Forelimb muscle (tissue), 1 donor: Measurements from ENCODE around the gene P2RY14. TPM values are rescaled to one million over a fixed set of nuclear protein-coding genes. Genes with fewer than 3 reads are reported as not detected.

Source experiments
- DNase-seq: peaks from one replicate; pipeline ENCODE4 v3.0.0-alpha.2; 2013; ENCODE audit warnings: low read depth
- polyA plus RNA-seq: library from polyadenylated mRNA; unstranded; fragments of 120-200 nt; gene quantifications from one replicate; pipeline ENCODE4 v1.2.1, GENCODE V29; 2013; ENCODE audit not compliant: insufficient read length

P2RY14 gene
- polyA plus RNA-seq, 1 donor, result 1.4 TPM

DNA sequence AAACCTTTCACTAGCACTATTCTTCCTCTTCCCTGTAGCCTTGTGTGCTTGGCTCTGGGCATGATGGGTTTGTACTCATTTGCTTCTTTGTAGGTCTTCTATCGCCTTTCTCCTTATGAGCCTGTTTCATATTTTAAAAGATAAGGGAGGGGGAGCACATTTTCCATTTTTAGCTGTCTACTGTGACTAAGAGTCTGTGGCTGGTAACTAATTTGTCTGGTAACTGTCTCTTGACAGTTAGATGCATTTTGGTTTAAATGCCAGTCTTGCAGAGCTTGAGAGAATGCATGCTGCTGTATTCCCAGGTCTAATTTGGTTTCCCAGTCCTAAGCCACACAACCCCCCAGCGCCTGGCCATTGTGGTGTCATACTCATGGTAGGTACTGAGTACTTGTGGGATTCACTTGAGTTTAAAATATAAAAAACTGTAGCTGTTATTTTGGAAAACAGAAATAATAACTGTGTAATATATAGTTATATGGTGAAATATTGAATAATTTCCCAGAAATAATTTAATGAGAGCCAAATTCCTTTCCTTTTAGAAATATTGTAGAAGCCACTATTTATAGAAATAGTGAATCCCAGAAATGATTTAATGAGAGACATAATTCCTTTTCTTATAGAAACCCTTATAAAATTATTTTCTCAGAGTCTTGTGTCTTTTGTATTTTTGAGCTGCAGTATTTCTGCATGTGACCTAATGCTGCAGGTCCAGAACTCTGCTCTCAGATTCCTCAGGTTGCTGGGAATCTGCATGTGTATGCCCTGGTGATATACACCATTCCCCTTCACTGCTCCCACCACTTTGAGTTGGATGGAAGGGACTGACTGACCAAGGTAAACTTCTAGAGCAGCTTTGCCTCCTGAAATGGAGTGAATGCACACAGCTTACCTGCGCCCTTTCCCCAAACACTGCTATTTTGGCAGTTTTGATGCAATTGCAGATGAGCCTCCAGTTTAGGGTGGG, 61.4 kb downstream of the P2RY14 start:
- DNase-seq, result no peak

DNA sequence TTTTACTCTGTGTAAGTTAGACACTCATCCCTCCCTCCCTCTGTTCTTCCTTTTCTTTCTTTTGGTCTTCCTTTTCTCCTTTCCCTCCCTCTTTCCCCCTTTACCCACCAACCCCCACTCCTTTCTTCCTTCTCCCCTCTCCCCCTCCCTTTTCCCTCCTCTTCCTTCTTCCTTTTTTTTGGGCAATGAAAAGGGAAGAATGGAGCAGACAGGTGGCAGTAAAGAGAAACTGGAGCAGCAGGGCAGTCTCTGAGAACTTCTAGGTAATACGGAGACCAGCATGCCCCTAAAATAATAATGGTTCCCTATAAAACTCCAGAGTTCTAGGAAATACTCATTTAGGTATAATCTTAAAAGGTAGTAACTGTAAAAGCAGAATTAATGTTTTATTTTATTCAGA, 63.9 kb downstream of the P2RY14 start:
- DNase-seq, result no peak

DNA sequence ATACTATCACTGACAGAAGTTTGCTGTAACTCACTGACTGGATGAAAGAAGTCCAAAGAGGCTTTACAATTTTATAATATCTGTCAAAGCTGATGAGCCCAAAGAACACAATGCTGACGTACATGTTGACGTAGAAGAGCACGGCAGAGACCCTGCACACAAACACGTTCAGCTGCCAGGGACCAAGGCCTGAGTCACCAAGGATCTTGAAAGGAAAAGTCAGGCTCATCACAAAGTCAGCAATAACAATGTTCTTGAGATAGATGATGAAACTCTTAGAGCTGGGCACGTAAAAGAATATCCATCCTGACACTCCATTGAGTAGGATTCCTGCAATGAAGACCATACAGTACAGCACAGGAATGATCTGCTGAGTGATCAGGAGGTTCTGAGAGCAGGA, 64.5 kb downstream of the P2RY14 start:
- no peak for DNase-seq

DNA sequence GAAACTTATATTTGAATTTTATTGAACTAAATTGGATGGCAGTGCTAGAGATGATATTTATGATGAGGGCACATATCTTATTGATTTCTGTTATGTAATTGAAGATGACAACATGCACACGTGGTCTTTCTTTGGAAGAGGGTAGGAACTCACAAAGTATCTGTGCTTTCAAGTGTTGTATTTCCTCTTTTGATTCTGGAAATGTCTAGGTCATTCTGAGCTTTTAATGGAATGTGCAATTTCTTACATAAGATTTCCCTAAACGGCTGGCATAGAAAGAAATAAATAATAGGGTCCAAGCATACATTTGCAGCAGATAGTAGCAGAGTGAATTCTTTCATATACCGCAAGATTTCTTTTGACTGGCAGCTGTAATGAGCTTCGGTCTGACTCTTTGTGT, 65.2 kb downstream of the P2RY14 start:
- DNase-seq, result no peak

DNA sequence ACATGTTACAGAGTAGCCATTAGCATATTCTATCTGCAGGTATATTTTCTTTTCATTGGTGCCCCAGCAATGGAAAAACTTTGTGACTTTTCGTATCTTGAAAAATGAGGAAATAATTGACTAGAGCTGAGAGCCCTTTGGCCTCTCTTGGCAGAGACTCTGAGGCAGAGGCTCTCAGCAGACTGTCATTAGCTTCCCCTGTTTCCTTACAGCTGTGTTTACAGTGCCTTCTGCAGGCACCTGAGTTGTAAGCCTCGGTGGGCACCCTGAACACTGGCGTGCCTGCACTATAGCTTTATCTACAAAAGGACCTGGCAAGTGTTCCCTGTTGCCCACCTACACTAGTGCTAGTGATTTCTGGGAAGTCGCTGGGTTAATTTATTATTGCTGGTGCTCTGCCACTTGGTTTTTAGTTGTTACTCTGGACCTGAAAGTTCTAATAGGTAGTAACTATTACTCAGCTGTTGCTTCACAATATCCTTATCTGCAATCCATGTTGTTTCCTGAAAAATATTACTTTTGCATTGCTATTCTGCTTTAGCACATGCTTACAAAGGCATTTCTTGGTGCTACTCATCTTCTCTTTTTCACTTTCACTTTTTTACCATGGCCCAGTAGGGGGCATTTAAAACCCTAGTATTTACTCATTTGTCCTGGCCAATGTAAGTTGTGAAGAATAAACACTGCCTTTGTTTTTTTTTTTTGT, 67.5 kb downstream of the P2RY14 start:
- DNase-seq, result no peak

DNA sequence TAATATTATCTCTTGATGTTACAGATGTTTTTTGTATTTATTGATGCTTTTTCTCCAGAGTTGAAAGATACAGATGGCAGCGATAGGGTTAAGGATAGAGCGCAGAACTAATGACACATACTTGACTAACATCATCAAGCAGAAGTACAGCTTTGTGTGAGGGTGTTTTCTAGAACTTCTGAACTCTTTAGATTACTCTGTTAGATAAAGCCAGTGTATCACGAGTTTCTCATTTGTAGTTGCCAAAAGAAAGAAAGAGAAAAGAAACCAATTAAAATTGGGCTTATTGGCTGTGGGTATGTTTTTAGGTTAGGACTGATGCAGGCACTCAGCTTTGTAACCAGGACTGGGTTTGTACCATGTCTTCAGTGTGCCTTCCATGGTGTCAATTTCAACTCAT, 68.7 kb downstream of the P2RY14 start:
- DNase-seq, result no peak

DNA sequence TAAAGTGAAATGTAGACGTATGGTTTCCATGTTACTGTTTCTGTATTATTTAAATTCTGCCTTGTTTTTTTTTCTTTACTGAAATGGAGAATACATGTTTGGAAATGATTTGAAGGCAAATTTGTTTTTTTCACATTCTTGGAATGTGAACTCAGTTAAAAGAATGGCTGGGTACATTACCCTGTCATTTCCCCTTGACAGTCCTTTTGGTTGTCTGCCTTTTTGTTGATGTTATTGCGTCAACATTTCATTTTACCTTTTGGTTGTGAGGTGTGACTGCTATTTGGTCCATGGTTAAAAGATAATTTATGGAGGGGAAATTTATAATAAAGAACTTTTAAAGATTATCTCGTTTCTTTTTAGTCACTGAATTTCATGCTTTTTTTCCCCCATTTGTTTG, 72.1 kb downstream of the P2RY14 start:
- DNase-seq, result no peak

DNA sequence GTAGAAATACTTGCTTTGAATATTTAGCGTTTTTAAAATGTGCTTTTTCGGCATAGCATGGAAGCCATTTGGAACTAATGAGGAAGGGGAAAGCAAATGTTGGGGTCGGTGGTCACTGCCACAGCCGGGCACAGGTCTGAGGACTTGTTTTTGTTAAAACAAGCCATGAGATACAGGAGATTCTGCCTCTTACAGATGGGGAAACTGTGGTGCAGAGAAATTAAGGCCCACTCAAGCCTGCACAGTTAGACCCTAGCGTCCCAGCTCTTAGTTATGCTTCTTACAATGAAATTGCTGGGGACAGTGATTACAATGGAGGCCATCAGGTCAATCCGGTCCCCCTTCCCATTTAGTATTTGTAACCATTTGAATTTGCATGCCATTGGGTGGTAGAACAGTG, 72.9 kb downstream of the P2RY14 start:
- DNase-seq, result no peak

DNA sequence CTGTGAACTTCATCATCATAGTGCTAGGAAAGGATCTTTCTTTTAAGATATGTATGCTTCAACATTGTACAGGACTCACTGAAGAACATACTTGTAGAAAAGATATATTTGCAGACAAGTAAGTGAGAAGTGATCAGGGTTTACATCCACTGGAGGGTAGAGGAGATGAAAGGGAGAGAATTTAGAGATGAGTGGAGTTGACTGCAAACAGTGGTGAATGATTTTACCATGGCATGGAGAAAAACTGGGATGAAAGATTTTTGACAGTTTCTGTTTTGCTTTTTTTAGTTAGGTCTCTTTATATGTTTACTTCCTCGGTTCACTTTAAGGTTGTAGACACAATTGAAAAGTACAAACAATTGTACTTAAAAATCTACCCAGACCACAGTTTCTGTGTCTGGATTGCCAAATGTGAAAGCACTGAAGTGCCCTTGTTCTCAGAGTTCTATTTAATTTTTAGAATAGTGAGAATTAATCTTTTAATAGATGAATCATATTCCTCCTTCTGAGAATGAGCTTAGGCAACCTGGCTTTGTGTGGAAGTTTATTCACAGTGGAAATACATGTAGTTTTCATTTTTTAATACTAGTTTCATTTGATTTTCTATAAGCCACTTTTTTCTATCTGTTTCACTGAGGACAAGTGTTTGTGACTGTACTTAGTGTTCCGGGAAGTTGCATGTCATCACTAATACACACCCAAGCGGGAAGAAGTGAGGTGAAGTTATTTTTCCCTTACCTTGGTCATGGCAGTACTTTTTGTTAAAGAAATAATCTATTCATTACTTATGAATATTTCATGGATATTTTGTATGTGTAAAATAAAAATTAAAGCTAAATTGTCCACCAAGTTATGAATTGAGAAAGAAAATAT, 73.6 kb downstream of the P2RY14 start:
- DNase-seq, result no peak

DNA sequence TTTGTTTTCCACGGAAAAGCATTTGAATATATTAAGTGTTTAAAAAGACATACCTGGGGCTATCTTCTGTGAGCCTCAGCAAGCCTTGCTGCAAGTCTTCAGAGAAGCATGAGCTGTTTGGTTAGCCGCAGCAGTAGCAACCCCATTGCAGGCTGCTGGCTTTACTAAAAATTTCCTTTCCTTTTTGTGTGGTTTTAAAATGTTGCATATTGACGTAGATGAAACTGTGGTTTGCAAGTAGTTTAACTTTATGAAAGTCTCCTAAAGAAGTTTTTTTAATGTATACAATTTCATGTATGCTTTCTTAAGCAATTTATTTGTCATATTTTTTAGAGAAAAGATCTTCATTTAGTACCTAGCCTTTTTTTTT, 75.3 kb downstream of the P2RY14 start, which contains the start of gene GPR171:
Gene GPR171, minus strand, starts transcription at position 166 of the 370 bp plus-strand sequence. CDS start 3,830 bp downstream, outside the sequence.
- no peak for DNase-seq

DNA sequence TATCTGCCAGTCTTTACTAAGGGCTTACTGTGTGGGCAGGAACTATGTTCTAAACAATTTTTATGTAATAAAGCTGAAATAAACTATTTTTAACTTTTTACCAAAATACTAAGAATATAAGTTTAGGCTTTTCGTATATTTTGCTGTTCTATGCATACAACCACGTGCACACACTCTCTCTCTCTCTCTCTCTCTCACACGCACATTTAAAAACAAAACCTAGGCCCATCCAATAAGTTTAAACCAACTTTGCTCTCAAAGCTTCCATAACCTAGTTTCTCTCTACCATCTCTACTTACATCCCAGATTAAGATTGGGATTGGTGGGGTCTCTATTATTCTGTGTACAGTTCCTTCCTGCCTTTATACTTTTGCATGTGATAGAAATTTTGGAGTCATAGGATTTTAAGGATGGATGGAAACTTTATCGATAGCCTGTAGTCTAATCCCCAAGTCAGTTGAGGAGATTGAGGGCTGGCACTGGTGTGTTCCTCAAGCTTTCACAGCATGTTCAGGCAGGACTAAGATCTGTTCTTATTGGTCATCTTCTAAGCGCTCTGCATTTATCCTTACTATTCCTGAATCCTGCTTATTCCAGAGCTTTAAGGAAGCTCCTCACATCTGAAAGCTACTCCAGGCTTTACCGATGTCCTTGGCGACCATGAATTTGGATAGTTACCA, 77.2 kb downstream of the P2RY14 start:
- no peak for DNase-seq

DNA sequence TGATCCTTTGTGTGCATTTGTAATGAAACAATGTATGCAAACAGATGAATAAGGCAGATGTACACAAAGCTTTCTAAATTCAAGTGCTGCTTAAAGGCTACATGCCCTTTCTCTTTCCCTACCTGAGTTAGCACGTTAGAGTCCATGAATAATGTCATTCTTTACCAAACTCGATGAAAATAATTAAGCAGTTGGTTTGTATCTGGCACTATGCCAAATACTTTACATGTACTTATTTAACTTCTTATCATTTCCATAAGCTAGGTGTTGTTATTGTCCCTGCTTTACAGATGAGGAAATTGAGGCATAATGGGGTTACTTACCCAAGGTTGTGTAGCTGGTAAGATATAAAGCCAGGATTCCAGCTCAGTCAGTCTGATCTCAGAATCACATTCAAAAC, 77.8 kb downstream of the P2RY14 start:
- DNase-seq, result no peak

DNA sequence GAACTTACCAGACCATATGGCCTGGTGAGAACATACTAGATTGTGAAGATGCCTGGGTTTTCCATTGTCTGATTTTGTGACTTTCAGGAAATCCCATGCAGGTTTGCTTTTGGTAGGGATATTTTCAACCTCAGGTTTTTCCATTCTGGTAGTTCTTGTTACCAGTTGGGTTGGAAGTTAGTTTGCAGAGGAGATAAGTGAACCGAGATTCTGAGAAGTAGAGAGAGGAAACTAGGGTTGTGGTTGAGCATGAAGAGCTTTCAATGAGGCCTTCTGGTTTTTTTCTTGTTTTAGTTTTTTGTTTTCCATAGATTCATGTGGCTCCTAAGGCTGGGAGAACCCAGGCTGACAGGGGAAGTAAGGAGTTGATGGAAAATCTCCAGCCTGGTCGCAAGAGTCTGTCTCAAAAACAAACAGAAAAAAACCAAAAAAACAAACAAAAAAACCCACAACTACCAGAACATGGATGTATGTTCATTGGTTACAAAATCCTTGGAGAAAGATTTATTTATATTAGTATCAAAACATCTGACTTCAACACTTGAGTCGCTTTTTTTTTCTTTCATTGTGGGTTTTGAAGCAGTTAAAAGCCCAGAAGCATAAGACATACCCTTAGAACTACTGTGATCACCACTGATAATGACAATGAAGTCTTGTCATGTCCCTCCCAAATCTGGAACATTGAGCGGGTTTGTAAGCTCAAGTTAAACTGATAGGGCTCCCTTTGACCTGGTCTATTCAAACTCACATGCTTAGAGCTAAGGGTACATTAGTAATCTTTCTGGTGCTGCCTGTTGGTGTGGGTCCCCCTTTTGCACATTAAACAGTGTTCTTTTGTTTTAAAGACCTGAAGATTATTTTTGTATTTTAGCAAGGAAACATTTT, 78.5 kb downstream of the P2RY14 start:
- no peak for DNase-seq

DNA sequence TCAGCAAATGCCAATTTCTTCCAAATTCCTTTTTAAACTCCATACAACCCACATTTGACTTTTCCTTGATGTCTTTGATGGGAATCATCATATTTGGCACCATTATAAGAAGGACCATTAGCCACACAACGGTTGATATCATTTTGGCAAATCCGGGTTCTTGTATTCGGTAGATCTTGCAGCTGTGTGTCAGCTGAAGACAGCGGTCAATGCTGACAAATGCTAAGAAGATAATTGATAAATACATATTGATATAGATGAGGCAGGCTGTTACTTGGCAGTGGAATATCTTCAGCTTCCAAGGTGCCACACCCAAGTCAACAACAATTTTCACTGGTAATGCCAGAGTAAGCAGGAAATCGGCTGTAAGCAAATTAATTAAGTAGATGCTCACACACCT, 79.5 kb downstream of the P2RY14 start:
- no peak for DNase-seq

DNA sequence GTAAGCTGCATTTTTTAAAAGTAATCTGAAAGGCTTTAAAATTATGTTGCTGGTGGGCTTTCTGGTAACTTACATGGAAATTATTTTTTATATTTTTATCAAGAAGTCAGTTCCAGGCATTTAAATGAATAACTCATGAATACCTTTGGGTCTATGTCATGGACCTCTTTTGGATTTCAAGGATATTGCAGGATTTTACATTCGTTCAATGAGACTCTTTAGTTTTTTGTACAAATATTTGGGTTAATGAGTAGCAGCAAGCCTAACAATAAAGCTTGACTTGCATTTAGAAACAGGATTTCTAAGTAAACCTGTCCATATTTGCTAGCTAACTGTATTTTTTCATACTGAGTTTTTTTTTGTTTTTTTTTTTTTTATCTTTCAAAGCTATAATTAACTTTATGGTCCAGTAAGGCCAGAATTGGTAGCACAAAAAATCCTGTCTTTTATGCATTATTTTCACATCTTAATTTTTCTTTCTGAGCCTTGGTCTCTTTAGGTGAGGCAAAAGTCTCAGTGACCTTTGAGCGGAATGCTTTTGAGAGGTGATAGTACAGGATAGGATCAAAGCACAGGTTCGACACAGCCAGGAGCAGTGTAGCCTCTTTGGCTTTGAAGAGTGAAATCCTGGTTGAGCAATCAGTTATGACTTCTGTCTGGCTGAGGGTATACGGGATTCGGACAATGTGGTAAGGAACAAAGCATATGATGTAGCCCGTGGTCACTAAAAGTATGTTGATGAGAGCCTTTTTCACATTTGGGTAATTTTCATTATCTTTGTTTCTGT, 80.2 kb downstream of the P2RY14 start:
- no peak for DNase-seq

DNA sequence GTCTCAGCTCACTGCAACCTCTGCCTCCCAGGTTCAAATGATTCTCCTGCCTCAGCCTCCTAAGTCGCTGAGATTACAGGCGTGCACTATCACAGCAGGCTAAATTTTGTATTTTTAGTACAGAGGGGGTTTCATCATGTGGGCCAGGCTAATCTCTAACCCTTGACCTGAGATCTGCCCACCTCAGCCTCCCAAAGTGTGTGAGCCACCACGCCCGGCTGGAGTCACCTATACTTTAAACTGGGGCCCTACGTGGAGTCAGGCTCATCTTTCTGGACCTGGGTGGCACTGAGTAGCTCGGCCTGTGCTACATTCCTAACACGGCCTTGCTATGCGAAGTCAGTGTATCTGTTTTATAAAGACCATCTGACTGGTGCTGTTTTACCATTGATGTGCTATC, 81.1 kb downstream of the P2RY14 start:
- DNase-seq, result no peak

DNA sequence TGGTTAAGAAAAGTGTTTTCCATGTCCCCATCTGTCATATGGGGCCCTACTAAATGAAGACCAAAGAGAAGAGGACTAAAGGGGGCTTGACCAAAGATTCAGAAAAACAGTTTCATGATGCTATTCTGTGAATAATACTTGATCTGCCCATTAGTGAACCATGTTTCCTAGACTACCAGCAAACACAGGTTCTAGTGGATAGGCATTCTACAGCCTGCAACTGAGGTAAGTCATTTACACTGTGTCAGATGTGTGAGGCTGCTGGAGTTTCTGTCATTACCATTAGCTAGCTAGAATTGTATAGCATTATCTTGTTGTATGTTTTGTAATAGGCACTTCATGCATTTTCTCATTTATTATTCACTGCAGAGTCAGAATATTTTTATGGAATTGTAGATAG, 81.9 kb downstream of the P2RY14 start:
- DNase-seq, result no peak

DNA sequence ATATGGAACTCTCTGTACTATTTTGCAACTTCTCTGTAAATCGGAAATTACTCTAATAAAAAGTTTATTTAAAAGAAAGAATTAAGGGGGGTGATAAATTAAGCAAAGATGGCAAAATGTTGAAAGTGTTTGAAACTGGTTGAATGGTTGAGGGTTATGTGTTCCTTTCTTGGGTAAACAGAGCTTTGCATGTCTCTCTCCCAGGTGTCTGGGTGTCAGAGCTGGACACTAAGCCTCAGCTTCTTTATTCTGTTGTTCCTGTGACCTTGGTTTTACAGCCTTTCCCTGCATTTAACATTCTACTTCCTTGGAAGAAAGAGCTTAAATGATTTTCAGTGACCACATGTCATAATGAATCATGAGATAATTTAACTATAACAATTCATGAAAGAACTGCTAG, 82.5 kb downstream of the P2RY14 start:
- no peak for DNase-seq

DNA sequence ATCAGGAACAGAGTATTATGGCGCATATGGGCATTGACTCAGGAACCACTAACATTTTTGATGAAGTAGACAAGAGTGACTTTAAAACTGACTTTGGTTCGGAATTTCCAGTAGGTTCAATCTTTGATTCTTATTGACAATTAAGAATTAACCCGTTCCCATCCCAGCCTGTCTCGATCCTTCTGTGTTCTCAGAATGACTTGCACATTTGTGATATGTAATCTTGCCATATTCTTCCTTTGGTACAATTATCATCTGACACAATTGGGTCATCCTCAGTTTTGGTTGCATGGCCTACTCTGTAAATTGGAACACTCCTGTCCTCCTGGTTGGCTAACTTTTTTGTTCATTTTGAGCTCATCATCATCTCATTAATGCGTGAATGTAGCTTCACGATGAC, 85.8 kb downstream of the P2RY14 start:
- no peak for DNase-seq

DNA sequence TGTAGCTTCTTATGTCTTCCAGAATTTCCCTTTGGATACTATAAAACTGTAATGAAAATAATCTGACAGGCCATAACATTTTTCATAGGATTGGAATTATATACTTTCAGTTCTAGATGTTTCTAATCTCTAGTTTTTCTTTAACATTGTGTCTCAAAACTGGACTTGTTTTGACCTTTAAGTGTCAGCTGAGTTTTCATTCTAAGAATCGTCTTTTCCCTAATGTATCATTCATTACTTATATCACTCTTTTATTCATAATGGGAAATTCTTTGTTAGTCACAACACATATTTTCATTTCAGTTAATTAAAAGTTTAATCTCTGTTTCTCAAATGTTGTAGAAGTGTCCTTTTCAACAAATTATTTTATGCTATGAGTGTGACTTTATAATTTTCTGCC, 87.2 kb downstream of the P2RY14 start:
- no peak for DNase-seq
